Natural killer cell (primary cell): ENCODE measurements around the gene FEM1B. TPM values are rescaled to one million over a fixed set of nuclear protein-coding genes. Genes with fewer than 3 reads are reported as not detected.

Source experiments
- ATAC-seq, 3 donors: fragments of 150-1000 bp in 2 of 3; fragments of 200-7000 bp in 1 of 3; cut with Tn5 transposase; 1 replicate in 1 of 3; 2 replicates in 2 of 3; pipeline ENCODE4 v1.10.0; 2021; ENCODE audit warnings: mild to moderate bottlenecking in 2 of 3, moderate library complexity in 2 of 3
- DNase-seq, 2 donors: peaks; one replicate each; pipeline versions ENCODE4 v3.0.0 to v3.0.0-alpha.2; 2013 to 2021; ENCODE audit warnings: mixed read lengths in 1 of 2
- H3K27ac ChIP-seq: one replicate; pipeline ENCODE4 v1.5.1; 2013; ENCODE audit warnings: mild to moderate bottlenecking, low read length
- H3K27me3 ChIP-seq: one replicate; pipeline ENCODE4 v1.6.1; 2013; ENCODE audit warnings: low read length; ENCODE audit not compliant: control insufficient read depth, insufficient read depth
- H3K36me3 ChIP-seq: one replicate; pipeline ENCODE4 v1.6.1; 2013; ENCODE audit warnings: low read length; ENCODE audit not compliant: control insufficient read depth, insufficient read depth
- H3K4me1 ChIP-seq: one replicate; pipeline ENCODE4 v1.6.1; 2013; ENCODE audit warnings: low read length; ENCODE audit not compliant: control insufficient read depth, insufficient read depth
- H3K4me3 ChIP-seq: one replicate; pipeline ENCODE4 v1.5.1; 2013; ENCODE audit warnings: low read length
- H3K9me3 ChIP-seq: one replicate; pipeline ENCODE4 v1.6.1; 2013; ENCODE audit warnings: low read length; ENCODE audit not compliant: control insufficient read depth, insufficient read depth
- H3K27ac Mint-ChIP-seq, 2 donors: one replicate each; pipeline ENCODE4 v1.8.0; 2022; ENCODE audit warnings: mild to moderate bottlenecking in 2 of 2, mixed read lengths in 2 of 2, moderate library complexity in 1 of 2
- H3K27me3 Mint-ChIP-seq, 2 donors: one replicate each; pipeline ENCODE4 v1.8.0; 2022; ENCODE audit warnings: low read depth in 2 of 2, mixed read lengths in 2 of 2
- H3K36me3 Mint-ChIP-seq: one replicate; pipeline ENCODE4 v1.8.0; 2022; ENCODE audit warnings: mixed read lengths
- H3K4me1 Mint-ChIP-seq, 2 donors: one replicate each; pipeline ENCODE4 v1.8.0; 2022; ENCODE audit warnings: mixed read lengths in 2 of 2
- H3K4me3 Mint-ChIP-seq: one replicate; pipeline ENCODE4 v1.8.0; 2022; ENCODE audit warnings: mild to moderate bottlenecking, moderate library complexity, mixed read lengths
- H3K9me3 Mint-ChIP-seq, 2 donors: one replicate each; pipeline ENCODE4 v1.8.0; 2022; ENCODE audit warnings: mixed read lengths in 2 of 2
- WGBS: methylation state at CpG from one replicate; pipeline ENCODE4 v1.1.7; 2013; ENCODE audit warnings: missing lambda C conversion rate; ENCODE audit not compliant: insufficient coverage; 5-methylcytosine and 5-hydroxymethylcytosine counted together
- intact Hi-C: fragments of 100-400 bp; cut with micrococcal nuclease; formaldehyde crosslinking; loops from one replicate; pipeline ENCODE4 v1.14.2; 2022
- total RNA-seq, 4 donors: library from RNA; stranded (reverse); fragments of 120-200 nt in 1 of 4; gene quantifications; one replicate each; pipeline versions ENCODE4 v1.2.3 to v1.2.4, GENCODE V29; 2013 to 2022
- TF ChIP-seq, protein P1 (sequence below): fragments of 200-600 bp; IDR thresholded peaks from one replicate; pipeline ENCODE4 v1.8.0; 2022; ENCODE audit warnings: antibody characterized with exemption

FEM1B gene
- total RNA-seq, 3 donors from 2014 or later (not counting 1 experiment from before 2014, with no cell fraction given), result 57.4 to 73.5 (median 67.9) TPM

DNA sequence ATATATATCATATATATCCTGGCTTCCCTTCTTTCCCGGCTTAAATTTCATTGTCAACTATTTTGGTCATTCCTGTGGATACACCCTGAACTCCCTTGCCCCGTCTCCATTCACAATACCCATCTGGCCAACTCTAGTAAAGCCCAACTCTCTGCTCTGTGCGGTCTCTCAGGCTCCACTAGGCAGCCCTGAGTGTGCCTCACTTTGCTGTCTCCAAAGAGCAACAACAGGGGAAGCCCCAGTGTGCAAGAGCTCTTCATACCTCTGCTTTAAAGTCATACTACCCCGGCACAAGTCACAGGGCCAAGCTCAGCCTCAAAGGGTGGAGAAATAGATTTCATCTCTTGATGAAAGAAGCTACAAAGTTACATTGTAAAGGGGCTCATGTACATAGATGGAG is 18.9 kb upstream of the FEM1B start:
- peak in 1 of 2 donors; percentile 56 for DNase-seq
- TF ChIP-seq, protein P1, sequence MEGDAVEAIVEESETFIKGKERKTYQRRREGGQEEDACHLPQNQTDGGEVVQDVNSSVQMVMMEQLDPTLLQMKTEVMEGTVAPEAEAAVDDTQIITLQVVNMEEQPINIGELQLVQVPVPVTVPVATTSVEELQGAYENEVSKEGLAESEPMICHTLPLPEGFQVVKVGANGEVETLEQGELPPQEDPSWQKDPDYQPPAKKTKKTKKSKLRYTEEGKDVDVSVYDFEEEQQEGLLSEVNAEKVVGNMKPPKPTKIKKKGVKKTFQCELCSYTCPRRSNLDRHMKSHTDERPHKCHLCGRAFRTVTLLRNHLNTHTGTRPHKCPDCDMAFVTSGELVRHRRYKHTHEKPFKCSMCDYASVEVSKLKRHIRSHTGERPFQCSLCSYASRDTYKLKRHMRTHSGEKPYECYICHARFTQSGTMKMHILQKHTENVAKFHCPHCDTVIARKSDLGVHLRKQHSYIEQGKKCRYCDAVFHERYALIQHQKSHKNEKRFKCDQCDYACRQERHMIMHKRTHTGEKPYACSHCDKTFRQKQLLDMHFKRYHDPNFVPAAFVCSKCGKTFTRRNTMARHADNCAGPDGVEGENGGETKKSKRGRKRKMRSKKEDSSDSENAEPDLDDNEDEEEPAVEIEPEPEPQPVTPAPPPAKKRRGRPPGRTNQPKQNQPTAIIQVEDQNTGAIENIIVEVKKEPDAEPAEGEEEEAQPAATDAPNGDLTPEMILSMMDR, result no peak
- no peaks in the 10 kb centered on the region for H3K9me3 ChIP-seq
- H3K27me3 Mint-ChIP-seq, result peaks cover 15 to 20% of the 10 kb centered on the region in 2 donors
- no peaks in the 10 kb centered on the region for H3K36me3 Mint-ChIP-seq
- no peak overlapping the region for H3K4me3 Mint-ChIP-seq
- ATAC-seq, result no peak
- no peak overlapping the region for H3K27ac ChIP-seq
- no peak overlapping the region for H3K4me3 ChIP-seq
- H3K27me3 ChIP-seq, result peaks cover 4% of the 10 kb centered on the region
- H3K4me1 ChIP-seq, result peaks cover 10% of the 10 kb centered on the region
- H3K36me3 ChIP-seq, result no peaks in the 10 kb centered on the region
- H3K4me1 Mint-ChIP-seq, result peaks cover 0 to 5% of the 10 kb centered on the region in 2 donors
- intact Hi-C loops, result no loop called here
- no peak overlapping the region for H3K27ac Mint-ChIP-seq
- WGBS, result 90% methylated on average over 3 of the region's 4 CpGs
- H3K9me3 Mint-ChIP-seq, result no peaks in the 10 kb centered on the region

DNA sequence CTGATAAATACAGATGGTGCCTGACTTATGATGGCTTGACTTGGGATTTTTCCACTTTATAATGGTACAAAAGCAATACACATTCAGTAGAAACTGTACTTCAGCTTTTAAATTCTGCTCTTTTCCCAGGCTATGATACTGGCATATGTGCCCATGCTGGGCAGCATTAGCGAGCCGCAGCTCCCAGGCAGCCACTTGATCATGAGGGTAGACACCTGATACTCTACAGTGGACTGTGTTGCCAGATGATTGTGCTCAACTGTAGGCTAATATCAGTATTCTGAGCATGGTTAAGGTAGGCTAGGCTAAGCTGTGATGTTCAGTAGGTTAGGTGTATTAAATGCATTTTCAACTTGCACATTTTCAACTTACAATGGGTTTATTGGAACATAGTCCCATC is 17.7 kb upstream of the FEM1B start:
- peaks cover 4% of the 10 kb centered on the region for H3K27me3 ChIP-seq
- H3K36me3 Mint-ChIP-seq, result no peaks in the 10 kb centered on the region
- no peak for DNase-seq
- TF ChIP-seq, protein P1, result no peak
- no peak for ATAC-seq
- H3K4me1 Mint-ChIP-seq, result peaks cover 0 to 5% of the 10 kb centered on the region in 2 donors
- 93% methylated on average over 2 of the region's 2 CpGs for WGBS
- intact Hi-C loops, result no loop called here
- no peak overlapping the region for H3K27ac Mint-ChIP-seq
- H3K4me3 ChIP-seq, result no peak overlapping the region
- H3K4me3 Mint-ChIP-seq, result no peak overlapping the region
- H3K27me3 Mint-ChIP-seq, result peaks cover 17 to 24% of the 10 kb centered on the region in 2 donors
- H3K9me3 Mint-ChIP-seq, result no peaks in the 10 kb centered on the region
- no peaks in the 10 kb centered on the region for H3K36me3 ChIP-seq
- peaks cover 10% of the 10 kb centered on the region for H3K4me1 ChIP-seq
- H3K27ac ChIP-seq, result no peak overlapping the region
- H3K9me3 ChIP-seq, result no peaks in the 10 kb centered on the region

DNA sequence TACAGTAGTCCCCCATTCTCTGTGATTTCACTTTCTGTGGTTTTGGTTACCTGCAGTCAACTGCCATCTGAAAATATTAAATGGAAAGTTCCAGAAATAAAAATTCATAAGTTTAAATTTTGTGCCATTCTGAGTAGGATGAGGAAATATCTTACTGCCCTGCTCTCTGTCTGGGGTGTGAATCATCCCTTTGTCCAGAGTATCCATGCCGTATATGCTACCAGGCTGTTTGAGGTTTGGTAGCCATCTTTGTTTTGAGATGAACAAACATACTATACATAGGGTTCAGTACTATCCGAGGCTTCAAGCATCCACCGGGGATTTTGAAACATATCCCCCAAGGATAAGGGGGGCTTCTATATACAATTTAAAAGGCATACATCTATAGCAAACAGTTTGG is 16.3 kb upstream of the FEM1B start:
- H3K4me3 ChIP-seq, result no peak overlapping the region
- no peak for DNase-seq
- Mint-ChIP-seq H3K27ac (no peak overlapping the region), H3K9me3 (no peaks in the 10 kb centered on the region), H3K36me3 (no peaks in the 10 kb centered on the region), H3K27me3 (peaks cover 19 to 23% of the 10 kb centered on the region in 2 donors), H3K4me1 (peaks cover 0 to 5% of the 10 kb centered on the region in 2 donors), H3K4me3 (no peak overlapping the region)
- intact Hi-C loops, result no loop called here
- TF ChIP-seq, protein P1, result no peak
- peaks cover 4% of the 10 kb centered on the region for H3K27me3 ChIP-seq
- no CpG with 5 or more reads among the region's 3 CpGs for WGBS
- H3K36me3 ChIP-seq, result no peaks in the 10 kb centered on the region
- H3K4me1 ChIP-seq, result peaks cover 9% of the 10 kb centered on the region
- no peak overlapping the region for H3K27ac ChIP-seq
- no peak for ATAC-seq
- H3K9me3 ChIP-seq, result no peaks in the 10 kb centered on the region

- Histone ChIP-seq H3K9me3 (no peaks in the 10 kb centered on the region), H3K36me3 (no peaks in the 10 kb centered on the region), H3K27ac (no peak overlapping the region), H3K27me3 (peaks cover 3% of the 10 kb centered on the region), H3K4me1 (peaks cover 3% of the 10 kb centered on the region), H3K4me3 (no peak overlapping the region)
- WGBS, result 67% methylated on average over 1 of the region's 3 CpGs
- no peak overlapping the region for H3K4me3 Mint-ChIP-seq
- TF ChIP-seq, protein P1, result no peak
- DNase-seq, result no peak
- H3K9me3 Mint-ChIP-seq, result no peaks in the 10 kb centered on the region
- H3K27ac Mint-ChIP-seq, result no peak overlapping the region
- no peak for ATAC-seq
- peaks cover 20 to 21% of the 10 kb centered on the region in 2 donors for H3K27me3 Mint-ChIP-seq
- H3K4me1 Mint-ChIP-seq, result no peaks in the 10 kb centered on the region
- intact Hi-C loops, result no loop called here
- H3K36me3 Mint-ChIP-seq, result no peaks in the 10 kb centered on the region
Measured at GRCh38 chr15:68261980-68262379, 15.6 kb upstream of the FEM1B start.
